DND-41 (cell line): ENCODE results near the gene DOP1B.

Experiments
- ATAC-seq: fragments of 200-7000 bp; cut with Tn5 transposase; 3 replicates; pipeline ENCODE4 v1.9.1; 2021; ENCODE audit warnings: low read depth; ENCODE audit not compliant: insufficient read depth
- DNase-seq: peaks from one replicate; pipeline ENCODE4 v3.0.0-alpha.2; 2020
- H2AFZ ChIP-seq: 2 replicates; pipeline ENCODE4 v1.6.0; 2012; ENCODE audit warnings: low read depth, low read length
- H3K27ac ChIP-seq: 2 replicates; pipeline ENCODE4 v1.5.1; 2012; ENCODE audit warnings: low read length, inconsistent platforms
- H3K27me3 ChIP-seq: fragments of 200-600 bp; sonication (generic); 2 replicates; pipeline ENCODE4 v1.6.0; 2012; ENCODE audit warnings: low read length, mild to moderate bottlenecking, inconsistent platforms; ENCODE audit not compliant: insufficient read depth, poor library complexity
- H3K36me3 ChIP-seq: 2 replicates; pipeline ENCODE4 v1.5.1; 2012; ENCODE audit warnings: low read length, inconsistent platforms; ENCODE audit not compliant: insufficient read depth
- H3K4me1 ChIP-seq: 2 replicates; pipeline ENCODE4 v1.5.1; 2012; ENCODE audit warnings: mild to moderate bottlenecking, low read length; ENCODE audit not compliant: insufficient read depth
- H3K4me2 ChIP-seq: 2 replicates; pipeline ENCODE4 v1.6.0; 2012; ENCODE audit warnings: mild to moderate bottlenecking, moderate library complexity, low read length, inconsistent platforms; ENCODE audit not compliant: insufficient read depth
- H3K4me3 ChIP-seq, 2 experiments: fragments of 200-600 bp in 1 of 2; shearing (Covaris generic) in 1 of 2; 2 replicates each; pipeline ENCODE4 v1.5.1; 2012 to 2016; ENCODE audit warnings: inconsistent platforms in 2 of 2, low read length in 2 of 2, mild to moderate bottlenecking in 2 of 2, low read depth in 1 of 2, moderate library complexity in 1 of 2
- H3K79me2 ChIP-seq: 2 replicates; pipeline ENCODE4 v1.6.0; 2012; ENCODE audit warnings: low read length, inconsistent platforms; ENCODE audit not compliant: insufficient read depth
- H3K9ac ChIP-seq: 2 replicates; pipeline ENCODE4 v1.6.0; 2012; ENCODE audit warnings: low read depth, mild to moderate bottlenecking, inconsistent platforms, low read length, moderate library complexity
- H3K9me3 ChIP-seq: 2 replicates; pipeline ENCODE4 v1.5.1; 2012; ENCODE audit warnings: low read length, moderate library complexity, mild to moderate bottlenecking, inconsistent platforms; ENCODE audit not compliant: insufficient read depth, severe bottlenecking
- H4K20me1 ChIP-seq: 2 replicates; pipeline ENCODE4 v1.6.0; 2012; ENCODE audit warnings: low read length; ENCODE audit not compliant: insufficient read depth
- EZH2 ChIP-seq: IDR thresholded peaks from 3 replicates; pipeline ENCODE4 v1.6.1; 2012; ENCODE audit warnings: borderline replicate concordance, low read depth, mild to moderate bottlenecking, moderate library complexity, low read length, inconsistent platforms; ENCODE audit not compliant: severe bottlenecking
- TF ChIP-seq, protein P1 (sequence below): IDR thresholded peaks from 2 replicates; pipeline ENCODE4 v1.5.1; 2012; ENCODE audit warnings: borderline replicate concordance, low read length, moderate library complexity, mild to moderate bottlenecking; ENCODE audit not compliant: poor library complexity, severe bottlenecking; ENCODE audit errors: extremely low read depth

Gene DOP1B, protein sequence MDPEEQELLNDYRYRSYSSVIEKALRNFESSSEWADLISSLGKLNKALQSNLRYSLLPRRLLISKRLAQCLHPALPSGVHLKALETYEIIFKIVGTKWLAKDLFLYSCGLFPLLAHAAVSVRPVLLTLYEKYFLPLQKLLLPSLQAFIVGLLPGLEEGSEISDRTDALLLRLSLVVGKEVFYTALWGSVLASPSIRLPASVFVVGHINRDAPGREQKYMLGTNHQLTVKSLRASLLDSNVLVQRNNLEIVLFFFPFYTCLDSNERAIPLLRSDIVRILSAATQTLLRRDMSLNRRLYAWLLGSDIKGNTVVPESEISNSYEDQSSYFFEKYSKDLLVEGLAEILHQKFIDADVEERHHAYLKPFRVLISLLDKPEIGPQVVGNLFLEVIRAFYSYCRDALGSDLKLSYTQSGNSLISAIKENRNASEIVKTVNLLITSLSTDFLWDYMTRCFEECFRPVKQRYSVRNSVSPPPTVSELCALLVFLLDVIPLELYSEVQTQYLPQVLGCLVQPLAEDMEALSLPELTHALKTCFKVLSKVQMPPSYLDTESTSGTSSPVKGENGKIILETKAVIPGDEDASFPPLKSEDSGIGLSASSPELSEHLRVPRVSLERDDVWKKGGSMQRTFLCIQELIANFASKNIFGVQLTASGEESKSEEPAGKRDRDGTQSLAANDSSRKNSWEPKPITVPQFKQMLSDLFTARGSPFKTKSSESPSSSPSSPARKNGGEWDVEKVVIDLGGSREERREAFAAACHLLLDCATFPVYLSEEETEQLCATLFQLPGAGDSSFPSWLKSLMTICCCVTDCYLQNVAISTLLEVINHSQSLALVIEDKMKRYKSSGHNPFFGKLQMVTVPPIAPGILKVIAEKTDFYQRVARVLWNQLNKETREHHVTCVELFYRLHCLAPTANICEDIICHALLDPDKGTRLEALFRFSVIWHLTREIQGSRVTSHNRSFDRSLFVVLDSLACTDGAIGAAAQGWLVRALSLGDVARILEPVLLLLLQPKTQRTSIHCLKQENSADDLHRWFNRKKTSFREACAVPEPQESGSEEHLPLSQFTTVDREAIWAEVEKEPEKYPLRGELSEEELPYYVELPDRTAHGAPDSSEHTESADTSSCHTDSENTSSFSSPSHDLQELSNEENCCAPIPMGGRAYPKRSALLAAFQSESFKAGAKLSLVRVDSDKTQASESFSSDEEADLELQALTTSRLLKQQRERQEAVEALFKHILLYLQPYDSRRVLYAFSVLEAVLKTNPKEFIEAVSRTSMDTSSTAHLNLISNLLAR (N-terminal part only)

DNA sequence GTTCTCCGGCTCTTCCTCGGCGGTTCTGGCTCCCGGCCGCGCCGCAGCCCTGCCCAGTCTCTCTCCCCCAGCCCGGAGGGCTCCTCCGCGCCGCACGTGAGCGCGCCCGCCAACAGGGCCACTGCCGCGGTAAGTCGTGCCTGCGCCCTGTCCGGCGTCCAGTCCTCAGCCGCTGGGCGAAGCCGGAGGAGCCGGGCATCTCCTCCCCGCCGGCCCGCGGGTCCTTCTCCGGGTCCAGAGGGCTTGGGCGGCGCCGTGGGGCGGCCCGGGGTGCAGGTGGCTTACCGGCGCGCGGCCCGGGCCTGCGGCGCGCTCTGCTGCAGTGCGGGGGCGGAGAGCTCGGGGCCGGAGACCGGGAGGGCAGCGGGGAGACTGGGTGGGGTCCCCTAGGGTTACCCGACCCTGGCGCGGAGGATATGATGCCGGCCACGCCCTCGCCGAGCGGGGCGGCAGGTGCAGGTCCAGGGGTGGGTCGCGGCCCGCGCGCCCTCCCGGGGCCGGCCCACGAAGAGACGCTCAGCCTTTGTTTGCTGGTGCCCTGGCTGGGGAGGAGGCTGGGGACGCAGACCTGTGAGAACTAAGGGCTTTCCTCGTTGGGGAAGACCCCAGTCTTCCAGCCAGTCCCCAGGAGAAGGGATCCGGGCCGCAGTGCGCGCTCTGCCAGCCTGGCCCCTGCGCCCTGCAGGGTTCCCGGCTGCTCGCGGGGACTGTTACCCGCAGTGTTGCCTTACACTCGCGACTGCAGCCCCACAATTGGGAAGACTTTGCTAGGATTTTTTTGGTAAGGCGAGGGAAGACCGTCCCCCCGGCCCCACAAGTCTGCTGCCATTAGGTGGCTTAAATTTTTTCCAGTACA, at the start of gene DOP1B:
DOP1B (plus strand) TSS at position 10 of the 856 bp plus-strand sequence. CDS start 7,910 bp downstream, outside the sequence.
- TF ChIP-seq, protein P1, sequence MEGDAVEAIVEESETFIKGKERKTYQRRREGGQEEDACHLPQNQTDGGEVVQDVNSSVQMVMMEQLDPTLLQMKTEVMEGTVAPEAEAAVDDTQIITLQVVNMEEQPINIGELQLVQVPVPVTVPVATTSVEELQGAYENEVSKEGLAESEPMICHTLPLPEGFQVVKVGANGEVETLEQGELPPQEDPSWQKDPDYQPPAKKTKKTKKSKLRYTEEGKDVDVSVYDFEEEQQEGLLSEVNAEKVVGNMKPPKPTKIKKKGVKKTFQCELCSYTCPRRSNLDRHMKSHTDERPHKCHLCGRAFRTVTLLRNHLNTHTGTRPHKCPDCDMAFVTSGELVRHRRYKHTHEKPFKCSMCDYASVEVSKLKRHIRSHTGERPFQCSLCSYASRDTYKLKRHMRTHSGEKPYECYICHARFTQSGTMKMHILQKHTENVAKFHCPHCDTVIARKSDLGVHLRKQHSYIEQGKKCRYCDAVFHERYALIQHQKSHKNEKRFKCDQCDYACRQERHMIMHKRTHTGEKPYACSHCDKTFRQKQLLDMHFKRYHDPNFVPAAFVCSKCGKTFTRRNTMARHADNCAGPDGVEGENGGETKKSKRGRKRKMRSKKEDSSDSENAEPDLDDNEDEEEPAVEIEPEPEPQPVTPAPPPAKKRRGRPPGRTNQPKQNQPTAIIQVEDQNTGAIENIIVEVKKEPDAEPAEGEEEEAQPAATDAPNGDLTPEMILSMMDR, result no peak
- TF ChIP-seq EZH2, result no peak
- H3K4me2 ChIP-seq, result peak within 1 kb of the TSS; percentile 97
- no peaks in the 10 kb centered on the region for H3K9me3 ChIP-seq
- H2AFZ ChIP-seq, result peak within 1 kb of the TSS; percentile 98
- H3K79me2 ChIP-seq, result peaks cover 8% of the 10 kb centered on the region
- H4K20me1 ChIP-seq, result no peaks in the 10 kb centered on the region
- peak; percentile 43 for DNase-seq
- H3K4me3 ChIP-seq, result peak within 1 kb of the TSS; percentile 93 to 98; a peak in 3 of 4 replicates
- peaks cover 20% of the 10 kb centered on the region for H3K4me1 ChIP-seq
- H3K36me3 ChIP-seq, result no peaks in the 10 kb centered on the region; the same call in 1 of the 2 replicates
- peak within 1 kb of the TSS; percentile 73 for H3K27ac ChIP-seq
- H3K27me3 ChIP-seq, result no peaks in the 10 kb centered on the region
- peak within 1 kb of the TSS; percentile 96 for H3K9ac ChIP-seq
- peak; percentile 22 for ATAC-seq

DNA sequence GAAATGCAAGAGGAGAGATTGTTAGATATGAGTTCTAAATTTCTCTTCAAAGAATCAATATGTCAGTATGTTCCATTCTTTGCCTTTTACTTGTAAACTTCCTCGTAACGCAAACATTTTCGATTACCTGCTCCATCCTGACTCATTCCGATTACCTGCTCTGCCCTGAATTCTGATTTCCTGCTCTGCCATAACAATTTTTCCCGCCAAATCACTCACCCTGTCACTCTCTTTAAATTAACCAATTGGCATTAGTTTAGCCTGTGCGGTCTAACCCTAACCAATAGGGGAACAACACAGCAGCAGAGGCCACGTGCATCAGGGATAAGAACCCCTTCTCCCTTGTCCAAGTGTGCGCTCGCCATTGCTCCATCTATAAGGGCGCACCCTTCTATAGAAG, 46.8 kb upstream of the DOP1B start:
- ATAC-seq (no peak), DNase-seq (no peak)
- Histone ChIP-seq H3K36me3 (no peaks in the 10 kb centered on the region), H3K4me1 (peaks cover 28% of the 10 kb centered on the region), H3K79me2 (no peaks in the 10 kb centered on the region), H2AFZ (no peak overlapping the region), H4K20me1 (no peaks in the 10 kb centered on the region), H3K9me3 (no peaks in the 10 kb centered on the region), H3K4me2 (no peak overlapping the region), H3K9ac (no peak overlapping the region), H3K27me3 (peaks cover 27% of the 10 kb centered on the region), H3K27ac (no peak overlapping the region), H3K4me3 (no peak overlapping the region)
- TF ChIP-seq, protein P1, result no peak
- no peak for TF ChIP-seq EZH2

DNA sequence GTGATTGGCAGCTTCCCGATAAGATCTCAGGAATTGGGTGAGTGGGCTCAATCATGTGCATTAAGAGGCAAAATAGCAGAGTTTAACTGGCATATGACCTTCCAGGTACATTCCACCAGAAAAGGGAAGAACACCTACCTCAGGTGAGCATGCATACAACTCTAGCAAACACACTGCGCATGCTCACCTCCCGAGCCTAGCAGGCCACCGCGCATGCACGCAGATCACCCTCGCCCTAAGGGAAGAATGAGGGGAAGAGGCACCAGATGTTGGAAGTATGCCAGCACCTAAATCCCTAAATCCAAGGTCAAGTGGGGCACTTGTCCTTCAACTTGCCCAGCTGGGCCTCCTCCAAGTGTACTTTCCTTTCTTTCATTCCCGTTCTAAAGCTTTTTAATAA, 45.4 kb upstream of the DOP1B start:
- ATAC-seq, result no peak

More for the DNA sequence above, 45.4 kb upstream of the DOP1B start:
- Histone ChIP-seq H4K20me1 (no peaks in the 10 kb centered on the region), H3K4me1 (peaks cover 28% of the 10 kb centered on the region), H3K4me2 (no peak overlapping the region), H3K36me3 (no peaks in the 10 kb centered on the region), H3K27me3 (peaks cover 15% of the 10 kb centered on the region), H3K9ac (no peak overlapping the region), H3K79me2 (no peaks in the 10 kb centered on the region), H3K9me3 (no peaks in the 10 kb centered on the region), H3K4me3 (no peak overlapping the region), H2AFZ (no peak overlapping the region), H3K27ac (no peak overlapping the region)
- TF ChIP-seq EZH2, result no peak
- TF ChIP-seq, protein P1, result no peak
- no peak for DNase-seq
